GM21717 (cell line): ENCODE measurements around the gene ZNF789.
A peak's percentile ranks its signal among the peaks of the same experiment; 100 is the strongest.
"Not testable (repeated sequence)": the region's sequence is repeated elsewhere in the genome, so short reads cannot be mapped to it uniquely, and the experiment has no call there.

Experiments
- ATAC-seq: cut with Tn5 transposase; IDR thresholded peaks from one replicate; pipeline ENCODE4 v1.9.1; 2021; ENCODE audit warnings: mild to moderate bottlenecking, moderate library complexity; ENCODE audit not compliant: unreplicated experiment

The ZNF789 gene

DNA sequence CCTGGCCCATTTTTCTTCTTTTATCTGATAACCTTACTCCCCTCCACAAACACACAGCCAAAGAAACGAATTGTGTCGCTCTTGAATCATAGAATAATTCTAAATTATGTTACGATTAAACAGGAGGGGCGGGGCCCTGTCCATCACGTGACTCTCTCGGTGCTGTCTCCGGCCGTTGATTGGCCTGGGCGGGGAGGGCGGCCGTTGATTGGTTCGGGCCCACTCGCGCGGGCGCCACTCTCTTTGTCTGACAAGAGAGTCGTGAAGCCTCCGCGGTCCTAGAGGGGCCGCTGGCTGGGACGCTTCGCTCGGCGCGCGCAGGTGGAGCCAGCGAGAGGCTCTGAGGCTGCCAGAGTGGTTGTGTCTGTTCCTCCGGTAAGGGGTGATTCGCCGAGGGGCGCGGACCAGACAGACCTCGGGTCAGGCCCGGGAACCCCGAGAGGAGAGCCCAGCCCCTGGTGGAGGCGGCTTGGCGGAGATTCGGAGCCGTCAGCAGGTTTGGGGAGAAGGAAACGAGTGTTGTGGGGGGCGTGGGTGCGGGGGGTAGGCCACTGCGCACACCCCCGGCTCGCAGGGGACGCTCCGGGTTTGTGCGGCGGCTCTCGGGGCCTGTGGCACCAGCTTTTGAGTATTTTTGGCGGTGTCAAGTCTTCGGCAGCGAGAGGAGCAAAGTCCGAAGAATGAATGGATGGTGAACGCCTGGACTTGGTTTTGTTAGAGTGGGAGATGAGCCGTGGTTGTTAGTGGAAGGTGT, at the start of gene ZNF789:
Gene ZNF789 (plus strand): TSS at position 330 of the 754 bp plus-strand sequence. CDS start 3,567 bp downstream, outside the sequence.
- ATAC-seq, result peak; percentile 94

DNA sequence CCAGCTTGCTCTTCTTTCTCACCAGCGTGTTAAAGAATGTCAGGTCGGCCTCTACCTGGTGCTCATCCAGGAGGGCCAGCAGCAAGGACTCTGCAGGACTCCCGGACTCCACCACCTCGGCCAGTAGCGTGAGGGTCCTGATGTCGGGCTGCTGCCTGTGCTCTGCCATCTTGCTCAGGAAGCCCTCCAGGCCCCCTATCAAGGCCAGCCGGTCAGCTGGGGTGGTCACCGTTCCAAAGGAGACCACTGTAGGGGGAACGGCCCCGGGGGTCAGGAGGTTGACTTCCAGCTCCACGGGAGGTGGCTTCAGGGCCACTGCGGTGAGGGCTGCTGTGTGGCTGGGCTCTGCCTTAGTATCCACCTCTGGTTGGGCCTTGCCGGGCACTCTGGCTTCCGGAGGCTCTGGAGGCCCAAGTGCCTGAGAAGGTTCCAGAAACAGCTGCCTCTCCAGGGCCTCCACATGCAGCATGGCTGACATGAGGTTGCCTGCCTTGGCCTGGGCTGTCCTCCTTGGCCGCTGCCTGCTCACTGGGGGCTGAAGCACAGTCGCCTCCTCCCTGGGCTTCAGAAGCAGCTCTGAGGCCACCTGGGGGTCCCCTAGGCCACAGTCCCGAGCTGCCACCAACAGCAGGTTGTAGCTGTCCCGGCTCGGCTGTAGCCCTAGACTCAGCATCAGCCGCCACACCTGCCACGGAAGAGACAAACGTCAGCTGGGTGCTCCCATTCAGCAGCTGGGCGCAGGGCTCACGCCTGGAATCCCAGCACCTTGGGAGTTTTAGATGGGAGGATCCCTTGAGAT, 47.6 kb upstream of the ZNF789 start:
- no peak for ATAC-seq

DNA sequence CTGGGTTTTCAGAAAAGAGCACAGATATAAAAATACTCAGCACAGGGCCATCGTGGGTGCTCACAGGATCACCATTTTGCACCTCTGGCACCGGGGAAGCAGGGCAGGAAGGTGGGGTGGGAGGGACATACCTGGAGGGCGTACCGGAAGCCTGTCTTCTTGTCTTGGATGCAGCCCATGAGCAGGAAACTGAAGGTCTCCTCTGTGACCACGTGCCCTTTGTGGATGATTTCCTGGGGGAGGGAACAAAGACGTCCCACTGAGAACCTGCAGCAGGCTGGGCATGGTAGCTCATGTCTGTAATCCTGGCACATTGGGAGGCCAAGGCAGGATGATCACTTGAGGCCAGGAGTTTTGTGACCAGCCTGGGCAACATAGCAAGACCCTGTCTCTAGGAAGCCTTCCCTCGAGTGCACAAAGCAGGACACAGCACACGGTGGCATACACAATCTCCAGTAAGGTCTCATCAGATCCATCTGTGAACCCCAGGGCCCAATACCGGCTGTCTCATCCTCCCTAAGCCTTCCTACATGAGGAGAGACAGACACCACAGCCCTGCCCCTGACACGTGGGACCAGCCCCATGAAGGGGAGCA, 43.6 kb upstream of the ZNF789 start:
- no peak for ATAC-seq

DNA sequence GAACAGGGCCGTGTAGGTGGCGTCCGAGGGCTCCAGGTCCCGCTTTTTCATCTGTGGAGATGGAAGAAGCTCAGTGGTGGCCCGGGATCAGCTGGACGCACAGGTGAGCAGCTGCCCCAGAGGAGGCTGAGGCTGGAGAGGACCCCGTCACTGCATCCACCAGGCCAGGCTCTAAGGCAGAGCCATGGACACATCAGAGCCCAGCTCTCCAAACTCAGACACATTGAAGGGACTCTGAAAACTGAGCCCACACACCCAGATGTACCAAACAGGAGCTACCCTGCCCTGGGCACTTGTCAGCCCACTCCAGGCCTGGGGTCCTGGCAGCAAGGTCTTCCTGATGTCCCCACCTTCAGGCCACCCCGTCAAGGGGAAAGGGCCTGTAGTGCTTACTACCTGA, 42.9 kb upstream of the ZNF789 start:
- ATAC-seq, result no peak

DNA sequence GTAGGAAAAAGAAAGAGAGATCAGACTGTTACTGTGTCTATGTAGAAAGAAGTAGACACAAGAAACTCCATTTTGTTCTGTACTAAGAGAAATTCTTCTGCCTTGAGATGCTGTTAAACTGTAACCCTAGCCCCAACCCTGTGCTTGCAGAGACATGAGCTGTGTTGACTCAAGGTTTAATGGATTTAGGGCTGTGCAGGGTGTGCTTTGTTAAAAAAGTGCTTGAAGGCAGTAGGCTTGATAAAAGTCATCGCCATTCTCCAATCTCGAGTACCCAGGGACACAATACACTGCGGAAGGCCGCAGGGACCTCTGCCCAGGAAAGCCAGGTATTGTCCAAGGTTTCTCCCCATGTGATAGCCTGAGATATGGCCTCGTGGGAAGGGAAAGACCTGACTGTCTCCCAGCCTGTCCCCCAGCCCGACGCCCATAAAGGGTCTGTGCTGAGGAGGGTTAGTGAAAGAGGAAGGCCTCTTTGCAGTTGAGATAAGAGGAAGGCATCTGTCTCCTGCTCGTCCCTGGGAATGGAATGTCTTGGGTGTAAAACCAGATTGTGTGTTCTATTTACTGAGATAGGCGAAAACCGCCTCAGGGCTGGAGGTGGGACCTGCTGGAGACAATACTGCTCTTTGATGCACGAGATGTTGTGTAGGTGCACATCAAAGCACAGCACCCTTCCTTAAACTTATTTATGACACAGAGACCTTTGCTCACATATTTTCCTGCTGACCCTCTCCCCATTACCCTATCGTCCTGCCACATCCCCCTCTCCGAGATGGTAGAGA, 40.7 kb upstream of the ZNF789 start:
- ATAC-seq, result not testable (repeated sequence)

DNA sequence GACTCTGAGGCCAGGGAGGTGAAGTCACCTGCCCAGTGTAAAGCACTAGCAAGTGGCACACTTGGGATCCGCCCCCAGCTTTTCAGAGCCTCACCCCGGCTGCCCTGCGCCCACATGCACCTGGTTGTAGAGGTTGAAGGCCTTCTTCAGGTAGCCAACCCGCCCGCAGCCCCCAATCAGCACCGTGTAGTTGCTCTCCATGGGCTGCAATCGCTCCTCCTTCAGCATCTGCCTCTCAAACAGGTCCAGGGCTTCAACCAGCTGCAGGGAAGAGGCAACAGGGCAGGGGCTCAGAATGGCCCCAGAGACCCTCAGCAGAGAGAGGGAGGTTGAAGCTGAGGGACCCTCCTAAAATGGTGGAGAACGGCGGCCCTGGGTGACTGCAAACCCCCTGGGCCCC, 39.5 kb upstream of the ZNF789 start:
- no peak for ATAC-seq

DNA sequence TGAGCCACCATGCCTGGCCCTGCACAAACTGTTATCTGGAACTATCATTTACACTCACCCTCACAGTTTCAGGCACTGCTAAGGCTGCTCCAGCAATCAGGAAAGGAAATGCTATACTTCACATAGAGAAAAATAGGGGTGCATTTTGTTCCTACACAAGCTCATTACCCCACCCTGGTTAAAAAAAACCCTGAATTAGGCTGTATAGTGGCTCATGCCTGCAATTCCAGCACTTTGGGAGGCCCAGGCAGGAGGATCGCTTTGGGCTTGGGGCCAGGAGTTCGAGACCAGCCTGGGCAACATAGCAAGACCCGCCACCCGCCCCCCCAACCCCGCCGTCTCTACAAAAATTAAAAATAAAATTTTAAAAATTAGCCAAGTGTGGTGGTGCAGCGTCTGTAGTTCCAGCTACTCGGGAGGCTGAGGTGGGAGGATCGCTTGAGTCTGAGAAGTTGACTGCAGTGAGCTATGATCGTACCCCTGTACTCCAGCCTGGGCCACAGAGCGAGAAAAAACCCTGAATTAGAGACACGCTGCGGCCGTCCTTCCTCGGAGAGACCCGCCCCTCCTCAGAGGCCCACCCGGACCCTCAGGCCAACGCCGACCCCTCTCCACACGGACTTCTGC, 34.6 kb upstream of the ZNF789 start:
- ATAC-seq, result peak; percentile 5

DNA sequence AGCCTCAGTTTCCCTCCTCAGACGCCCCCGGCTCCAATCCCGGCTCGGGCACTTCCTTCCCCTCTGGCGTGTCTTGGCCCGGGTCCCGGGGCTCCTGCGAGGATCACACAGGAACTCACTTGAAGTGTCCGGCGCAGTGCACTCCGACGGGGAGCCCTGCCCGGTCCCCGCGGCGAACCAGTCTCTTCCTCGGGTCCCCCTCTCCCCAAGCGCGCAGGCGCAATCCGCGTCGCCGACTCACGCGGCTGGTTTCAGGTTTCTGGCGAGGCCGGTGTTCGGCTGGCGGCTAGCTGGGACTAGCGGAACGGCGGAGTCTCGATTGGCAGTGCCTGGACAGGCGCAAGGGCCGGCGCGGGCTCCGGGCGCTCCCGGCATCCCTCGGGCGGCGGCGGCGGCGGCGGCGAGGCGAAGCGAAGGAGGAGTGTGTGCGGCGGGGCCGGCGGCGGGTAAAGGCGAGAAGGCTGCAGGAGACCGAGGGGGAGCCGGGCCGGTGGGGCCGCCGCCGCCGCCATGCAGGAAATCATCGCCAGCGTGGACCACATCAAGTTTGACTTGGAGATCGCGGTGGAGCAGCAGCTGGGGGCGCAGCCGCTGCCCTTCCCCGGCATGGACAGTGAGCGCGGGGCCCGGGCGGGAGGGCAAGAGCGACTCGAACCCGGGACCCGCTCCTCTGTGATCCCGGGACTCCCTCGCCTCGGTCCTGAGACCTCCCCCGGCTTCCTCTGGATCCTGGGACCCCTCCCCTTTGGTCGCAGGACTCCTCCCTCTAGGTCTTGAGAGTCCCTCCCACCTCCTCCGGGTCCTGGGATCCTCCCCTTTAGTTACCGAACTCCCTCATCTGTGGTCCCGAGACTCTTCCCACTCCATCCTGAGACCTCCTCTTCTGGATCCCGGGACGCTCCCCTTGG, 33.9 kb upstream of the ZNF789 start, which contains the start of the genes CPSF4 and PTCD1:
Gene CPSF4 (plus strand): TSS at position 371 of the 908 bp plus-strand sequence. CDS start 140 bp downstream, at position 511.
Gene PTCD1 (minus strand): TSS at position 226 of the 908 bp plus-strand sequence. CDS start 3,556 bp downstream, outside the sequence.
- ATAC-seq, result peak; percentile 86

DNA sequence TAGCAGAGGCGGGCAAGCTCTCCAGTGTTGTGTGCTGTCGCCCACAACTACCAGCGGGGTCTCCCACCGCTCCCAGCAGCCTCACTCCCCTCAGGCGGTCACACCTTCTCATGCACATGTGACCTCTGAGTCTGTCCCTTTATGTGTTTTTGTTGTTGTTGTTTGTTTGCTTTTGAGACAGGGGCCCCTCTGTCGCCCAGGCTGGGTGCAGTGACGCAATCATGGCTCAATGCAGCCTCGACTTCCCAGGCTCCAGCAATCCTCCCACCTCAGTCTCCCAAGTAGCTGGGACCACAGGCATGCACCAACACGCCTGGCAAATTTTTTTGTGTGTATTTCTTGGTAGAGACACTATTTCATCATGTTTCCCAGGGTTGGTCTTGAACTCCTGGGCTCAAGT, 32.5 kb upstream of the ZNF789 start:
- no peak for ATAC-seq

DNA sequence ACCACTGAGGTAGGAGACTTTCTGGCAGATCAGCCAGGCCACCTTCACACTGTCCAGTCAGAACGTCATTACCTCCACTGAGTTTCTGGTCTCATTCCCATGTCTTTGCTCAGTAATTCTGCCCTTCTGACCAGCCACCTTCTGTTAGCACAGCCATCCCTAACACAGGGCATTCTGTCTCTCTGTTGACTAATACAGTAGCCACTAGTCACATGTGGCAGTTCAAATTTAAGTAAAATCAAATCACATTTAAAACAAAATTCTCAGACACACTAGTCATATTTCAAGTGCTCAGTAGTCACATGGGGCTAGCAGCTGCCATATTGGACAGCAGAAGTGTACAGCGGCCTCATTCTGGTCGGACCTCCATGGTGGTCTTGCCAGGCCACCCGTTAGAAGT, 26.6 kb upstream of the ZNF789 start:
- ATAC-seq, result no peak

DNA sequence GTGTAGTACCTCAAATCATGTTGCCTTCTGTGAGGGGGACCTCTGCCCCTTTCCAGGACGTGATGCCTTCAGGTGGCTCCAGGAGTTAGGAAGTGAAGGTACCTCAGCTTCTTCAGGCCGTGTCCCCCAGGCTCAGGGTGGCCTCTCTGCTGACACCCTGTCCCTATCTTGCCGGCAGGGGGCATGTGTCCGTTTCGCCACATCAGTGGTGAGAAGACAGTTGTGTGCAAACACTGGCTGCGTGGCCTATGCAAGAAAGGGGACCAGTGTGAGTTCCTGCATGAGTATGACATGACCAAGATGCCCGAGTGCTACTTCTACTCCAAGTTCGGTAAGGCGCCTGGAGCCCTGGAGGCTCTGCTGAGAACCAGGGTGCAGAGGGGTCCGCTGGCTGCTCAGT, 24.7 kb upstream of the ZNF789 start:
- no peak for ATAC-seq

DNA sequence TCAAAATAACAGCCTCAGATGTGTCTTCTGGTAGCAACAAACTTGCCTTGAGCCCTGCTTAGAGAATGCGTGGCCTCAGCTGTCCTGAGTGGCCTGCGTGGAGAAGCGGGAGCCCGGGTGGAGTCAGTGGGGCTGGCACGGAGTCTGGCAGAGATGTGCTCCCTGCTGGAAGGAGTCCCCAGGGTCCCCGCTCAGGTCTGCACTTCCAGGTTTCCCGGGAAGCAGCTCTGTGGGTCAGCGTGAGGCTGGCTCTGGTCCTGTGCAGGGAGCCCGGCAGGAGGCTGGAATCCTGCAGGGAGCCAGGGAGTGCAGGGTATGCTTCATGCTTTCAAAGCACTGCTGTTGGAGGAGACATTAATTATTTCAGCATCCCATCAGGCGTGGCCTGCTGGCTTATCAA, 23.8 kb upstream of the ZNF789 start:
- no peak for ATAC-seq

DNA sequence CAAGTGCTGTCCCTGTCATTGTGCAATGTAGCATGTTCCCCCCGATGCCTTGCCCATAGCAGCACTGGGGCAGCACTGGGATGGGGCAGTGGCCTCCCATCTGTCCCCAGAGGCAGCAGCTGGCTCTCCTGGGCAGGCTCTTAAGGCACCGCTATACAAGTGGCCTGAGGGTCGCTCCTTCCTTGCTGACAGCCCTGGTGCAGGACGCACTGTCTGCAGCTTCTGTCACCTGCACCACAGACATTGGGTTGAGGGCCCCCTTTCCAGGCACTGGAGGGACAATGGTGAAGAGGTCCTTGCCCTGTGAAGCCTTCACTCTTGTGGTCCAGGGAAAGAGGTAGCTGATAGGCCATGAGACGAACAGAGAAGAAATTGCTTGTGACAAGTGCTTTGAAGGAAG, 23.4 kb upstream of the ZNF789 start:
- no peak for ATAC-seq

DNA sequence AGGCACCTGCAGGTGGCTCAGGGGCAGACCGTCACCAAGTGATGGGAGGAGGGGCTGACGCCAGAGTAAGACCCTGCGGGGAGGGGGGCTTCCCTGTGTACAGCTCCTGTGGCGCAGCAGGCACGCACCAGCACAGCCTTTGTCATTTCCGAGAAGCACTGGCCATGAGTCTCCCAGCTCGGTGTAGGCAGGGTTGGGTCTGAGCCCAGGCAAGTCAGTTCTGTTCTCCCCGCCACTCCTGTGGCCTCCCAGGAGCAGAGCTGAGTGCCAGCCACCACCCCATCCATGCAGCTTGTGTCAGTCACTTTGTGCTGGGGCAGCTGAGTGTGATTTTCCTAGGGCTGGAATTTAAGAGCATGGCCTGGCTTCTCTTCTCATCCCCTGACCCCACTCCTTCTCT, 20.8 kb upstream of the ZNF789 start:
- ATAC-seq, result no peak

DNA sequence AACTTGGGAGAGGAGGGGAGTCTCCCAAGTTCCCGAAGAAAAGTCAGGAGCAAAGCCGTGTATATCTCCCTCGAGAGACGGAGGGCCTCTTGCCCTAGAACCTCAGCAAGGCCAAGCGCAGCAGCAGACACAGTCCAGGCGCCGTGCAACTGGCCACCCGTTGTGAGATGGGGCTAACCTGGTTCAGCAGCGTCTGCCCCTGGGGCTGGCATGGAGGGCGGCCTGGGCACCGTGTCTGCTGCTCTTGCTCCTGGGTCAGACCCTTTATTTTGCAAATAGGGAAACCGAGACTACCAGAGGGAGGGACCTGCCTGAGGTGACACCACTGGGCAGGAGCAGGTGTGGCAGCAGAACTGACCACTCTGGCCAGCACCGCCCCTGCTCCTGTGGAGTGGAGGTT, 20.1 kb upstream of the ZNF789 start:
- ATAC-seq, result no peak

DNA sequence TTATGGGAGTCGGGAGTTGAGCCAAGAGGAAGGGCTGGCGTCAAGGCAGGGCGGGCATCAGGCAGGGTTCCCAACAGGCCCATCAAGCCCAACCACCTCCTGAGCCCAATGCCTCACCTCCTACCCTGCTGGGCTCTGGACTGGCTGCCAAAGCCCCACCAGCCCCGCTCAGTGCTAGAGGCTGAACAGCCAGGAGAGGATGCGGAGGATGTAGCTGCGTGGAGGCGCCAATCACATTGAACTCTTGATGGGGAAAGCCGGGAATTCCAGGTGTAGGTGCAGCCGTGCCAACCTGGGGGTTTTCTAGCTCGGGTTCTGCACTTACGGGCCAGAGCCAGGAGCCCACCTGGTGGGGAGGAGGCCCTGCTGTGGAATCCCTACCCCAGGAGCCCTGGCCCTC, 19.6 kb upstream of the ZNF789 start:
- ATAC-seq, result no peak

DNA sequence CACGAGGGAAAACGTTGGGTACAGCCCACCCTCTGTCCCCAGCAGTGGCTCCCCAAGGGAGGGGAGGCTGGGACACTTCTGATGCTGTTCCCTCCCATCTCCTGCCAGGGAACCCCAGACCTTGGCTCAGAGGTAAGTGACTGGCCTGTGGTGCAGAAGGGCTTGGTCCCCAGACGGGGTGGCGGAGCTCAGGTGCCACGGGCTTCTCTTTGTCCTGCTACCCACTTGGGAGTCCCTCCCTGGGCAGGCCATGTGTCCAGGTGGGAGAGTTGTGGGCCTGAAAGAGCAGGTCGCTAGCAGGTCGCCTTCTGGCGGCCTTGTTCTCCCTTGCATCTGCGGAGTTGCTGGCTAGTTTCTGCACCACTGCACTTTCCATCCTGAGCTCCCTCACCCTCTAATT, 16.8 kb upstream of the ZNF789 start:
- ATAC-seq, result no peak

DNA sequence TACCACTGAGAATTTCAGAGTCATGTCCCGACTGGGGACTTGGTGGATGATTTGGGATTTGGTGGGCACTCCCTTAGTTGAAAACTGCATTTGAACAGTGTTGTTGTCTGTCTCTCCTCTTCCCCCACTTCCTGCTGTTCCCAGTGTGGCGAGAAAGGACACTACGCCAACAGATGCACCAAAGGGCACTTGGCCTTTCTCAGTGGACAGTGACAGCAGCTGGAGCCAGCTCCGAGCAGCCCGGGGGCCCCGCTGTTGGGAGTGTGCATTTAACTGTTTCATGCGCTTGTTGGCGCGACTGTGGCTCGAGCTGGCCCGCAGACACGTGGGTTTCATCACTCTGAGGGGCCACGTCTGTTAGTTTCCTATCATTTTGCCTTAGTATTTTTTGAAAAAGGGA, 16.4 kb upstream of the ZNF789 start:
- no peak for ATAC-seq

DNA sequence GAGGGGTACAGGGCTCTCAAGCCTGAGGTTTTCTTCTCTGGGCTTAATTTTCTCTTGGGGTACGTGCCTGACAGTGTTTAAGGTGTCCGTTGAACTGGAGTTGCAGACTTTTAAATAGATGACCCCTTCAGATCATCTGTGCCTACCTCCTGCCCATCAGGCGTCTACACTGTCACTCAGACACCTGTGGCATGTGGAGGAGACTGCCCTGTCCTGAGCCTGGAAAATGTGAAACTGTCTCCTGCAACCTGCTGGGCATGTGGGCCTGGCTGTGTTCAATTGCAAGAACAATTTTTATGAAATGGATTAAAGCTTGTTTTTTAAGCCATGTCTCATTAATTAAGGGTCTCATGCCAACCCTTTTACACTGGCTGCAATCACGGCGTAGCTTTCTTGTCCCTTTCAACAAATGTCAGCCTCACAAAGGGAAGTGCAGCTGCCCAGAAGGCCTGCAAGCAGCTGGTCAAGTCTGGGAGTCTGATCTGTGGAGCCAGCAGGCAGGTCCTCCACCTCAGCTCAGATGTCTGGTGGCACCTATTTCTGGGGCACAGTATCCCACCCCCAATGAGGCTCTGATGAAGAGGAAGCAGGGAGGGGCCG, 15.5 kb upstream of the ZNF789 start:
- no peak for ATAC-seq
